Frontal cortex (tissue), 4 donors: ENCODE measurements around the gene TP53BP1. TPM values are rescaled to one million over a fixed set of nuclear protein-coding genes. Genes with fewer than 3 reads are reported as not detected.

Source experiments
- DNase-seq, 2 donors: peaks; one replicate each; pipeline ENCODE4 v3.0.0; 2012; ENCODE audit warnings: low spot score in 2 of 2
- FAIRE-seq: peaks from 2 replicates; lab custom pipeline; 2012; peaks lifted over from hg19 to GRCh38; lab: Jason Lieb, UNC
- total RNA-seq: library from RNA; depleted of rRNA; stranded (reverse); fragments of >200 nt; gene quantifications from one replicate; pipeline ENCODE4 v1.2.3, GENCODE V29; 2014
- donor health status: control.
- donor health status: control.
- donor health status: control.

The TP53BP1 gene
- total RNA-seq, 1 donor from 2014 or later, result 157 TPM

DNA sequence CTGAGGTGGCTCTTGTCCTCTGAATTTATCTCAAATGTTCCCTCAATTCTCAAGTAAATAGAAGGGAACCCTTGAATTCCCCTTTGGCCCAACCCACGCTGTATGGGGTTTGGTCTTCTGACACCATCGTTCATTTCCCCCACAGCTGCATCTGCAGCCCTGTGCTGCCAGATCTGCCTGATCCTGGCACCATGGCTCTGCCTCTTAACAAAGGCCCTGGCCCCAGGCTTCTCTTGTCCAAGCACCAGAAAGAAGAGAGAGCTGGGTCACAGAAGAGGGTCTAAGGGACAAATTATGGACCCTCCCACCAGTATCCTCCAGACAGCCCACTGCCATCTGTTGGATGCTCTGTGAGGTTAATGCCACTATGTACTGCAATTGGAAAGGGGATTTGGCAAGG is 26.2 kb upstream of the TP53BP1 start:
- FAIRE-seq (no peak), DNase-seq (peak in 1 of 2 donors; percentile 24)

DNA sequence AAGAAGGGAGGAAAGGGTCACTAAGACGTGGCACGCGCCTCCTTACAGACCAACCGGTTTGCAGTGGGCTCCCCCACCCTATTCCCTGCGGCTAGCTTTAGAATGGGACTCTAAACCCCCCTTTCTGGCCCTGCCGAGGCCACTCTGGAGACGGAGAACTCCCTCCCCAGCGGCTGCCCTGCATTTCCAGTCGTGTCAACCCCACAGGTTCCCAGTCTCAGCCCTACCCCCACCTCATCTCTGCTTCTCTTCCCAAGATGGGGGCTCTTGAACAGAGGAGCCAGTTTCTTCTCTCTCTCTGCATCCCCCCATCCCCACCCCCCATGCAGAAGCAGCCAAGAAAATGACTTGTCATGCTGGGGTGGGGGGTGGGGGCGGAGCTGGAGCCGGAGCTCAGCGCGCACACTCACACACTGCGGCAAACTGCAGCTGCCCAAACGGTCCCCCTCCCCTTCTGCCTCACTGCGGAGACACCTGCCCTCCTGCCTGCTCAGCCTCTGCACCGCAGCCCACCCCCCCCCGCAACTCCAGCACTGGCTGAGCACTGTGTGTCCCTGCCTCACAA is 25.3 kb upstream of the TP53BP1 start:
- DNase-seq, result peak; percentile 56 to 73
- FAIRE-seq, result no peak

DNA sequence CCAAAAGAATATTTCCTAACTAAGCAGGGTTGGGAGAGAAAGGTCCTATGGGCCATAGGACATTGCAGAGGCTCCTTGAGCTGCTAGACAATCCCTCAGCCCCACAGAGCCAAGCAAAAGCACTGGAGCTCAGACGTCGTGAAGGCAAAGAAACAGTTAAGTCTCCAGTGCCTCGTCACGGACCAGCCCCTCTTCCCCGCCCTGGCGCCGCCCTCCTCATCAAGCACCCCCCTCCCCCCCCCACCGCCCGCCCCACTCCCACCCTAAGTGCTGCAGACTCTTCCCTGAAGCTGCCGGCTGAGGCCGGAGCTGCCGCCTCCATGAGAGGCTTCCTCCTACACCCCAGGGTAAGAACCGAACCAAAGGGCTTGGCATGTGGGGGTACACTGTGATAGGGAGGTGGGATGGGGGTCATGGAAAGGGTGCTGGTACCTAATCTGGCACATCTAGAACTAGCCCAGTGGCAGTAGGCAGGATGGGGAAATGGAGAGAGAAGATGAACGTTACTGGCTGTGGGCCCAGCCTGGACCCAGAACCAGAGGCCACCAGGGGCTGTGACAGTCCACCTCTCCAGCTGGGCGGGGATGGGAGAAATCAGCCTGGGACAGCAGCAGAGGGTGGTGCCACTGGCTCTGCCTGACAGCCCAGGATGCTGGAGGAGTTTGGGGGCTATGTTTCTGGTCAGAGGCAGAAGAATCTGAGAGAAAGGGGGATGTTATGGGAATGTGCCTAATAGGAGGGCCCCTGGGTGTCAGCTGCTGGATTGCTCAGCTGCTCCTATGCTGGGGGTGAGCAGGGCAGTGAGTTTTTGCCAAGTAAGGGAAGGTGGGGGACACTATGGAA is 24.6 kb upstream of the TP53BP1 start, which contains the start of gene MAP1A:
Gene MAP1A (plus strand): TSS at position 255 of the 843 bp plus-strand sequence. CDS start 3,866 bp downstream, outside the sequence.
- FAIRE-seq (no peak), DNase-seq (peak; percentile 63 to 73)

DNA sequence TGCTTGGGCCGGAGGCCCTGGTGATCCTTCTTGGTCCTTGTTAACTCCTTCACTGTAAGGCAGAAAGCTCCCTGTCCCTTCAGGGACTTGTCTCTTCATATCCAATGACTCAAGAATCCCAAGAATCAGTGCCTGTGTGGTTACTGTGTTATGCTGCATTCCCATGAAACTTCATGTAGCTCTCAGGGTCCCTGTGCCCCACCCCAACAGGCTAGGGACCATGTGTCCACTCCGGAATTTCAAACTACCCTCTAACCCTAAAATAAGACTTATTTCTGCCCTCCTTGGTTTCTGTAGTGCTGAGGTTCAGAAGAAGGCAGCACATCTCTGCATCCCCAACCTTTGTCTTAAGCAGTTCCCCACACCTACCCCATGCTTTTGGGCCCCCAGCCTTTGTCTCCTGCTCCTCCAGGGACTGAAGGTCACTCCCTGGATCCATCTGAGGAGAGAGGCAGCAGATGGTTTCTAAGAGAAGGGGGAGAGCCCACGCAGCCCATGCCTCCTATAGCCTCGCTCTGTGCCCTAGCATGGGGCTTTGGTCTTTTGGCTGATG is 23.9 kb upstream of the TP53BP1 start:
- FAIRE-seq (no peak), DNase-seq (no peak)

DNA sequence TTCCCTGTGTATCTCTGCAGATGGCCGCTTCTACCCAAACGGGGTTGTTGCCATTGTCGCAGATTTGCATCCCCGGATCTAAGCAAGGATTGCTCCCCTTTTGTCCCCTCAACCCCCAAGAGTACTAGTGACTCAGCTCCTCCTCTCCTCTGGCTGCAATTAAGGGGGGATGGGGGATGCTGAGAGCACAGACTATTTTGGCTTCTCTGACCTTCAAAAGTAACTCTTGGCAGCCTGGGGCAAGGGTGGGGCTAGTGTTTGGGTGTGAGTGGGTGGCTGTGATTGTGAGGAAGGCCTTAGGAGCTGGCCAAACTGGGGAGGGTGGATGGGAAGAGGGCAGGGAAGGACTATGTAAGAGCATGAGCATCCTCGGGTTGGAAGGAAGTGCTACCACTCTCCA is 23.2 kb upstream of the TP53BP1 start:
- DNase-seq, result no peak
- no peak for FAIRE-seq

DNA sequence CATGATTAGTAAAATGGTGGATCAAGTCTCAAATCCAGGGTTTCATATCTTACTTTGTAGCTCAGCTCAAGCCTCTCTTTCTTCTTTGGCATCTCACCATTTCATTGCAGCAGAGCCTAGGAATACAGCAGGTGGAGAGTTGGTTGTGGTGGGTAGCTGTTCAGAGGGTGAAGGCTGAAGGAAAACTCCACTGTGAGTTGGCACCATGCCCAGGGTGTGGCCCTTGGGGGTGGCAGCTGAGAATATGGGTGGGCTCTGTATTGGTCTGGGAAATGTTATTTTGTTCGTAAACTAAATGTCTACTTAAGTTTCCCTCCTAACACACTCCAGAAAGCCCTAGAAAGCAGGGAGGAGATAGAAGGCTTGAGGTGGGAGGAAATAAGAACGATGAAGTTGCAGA is 22.8 kb upstream of the TP53BP1 start:
- FAIRE-seq (no peak), DNase-seq (no peak)

DNA sequence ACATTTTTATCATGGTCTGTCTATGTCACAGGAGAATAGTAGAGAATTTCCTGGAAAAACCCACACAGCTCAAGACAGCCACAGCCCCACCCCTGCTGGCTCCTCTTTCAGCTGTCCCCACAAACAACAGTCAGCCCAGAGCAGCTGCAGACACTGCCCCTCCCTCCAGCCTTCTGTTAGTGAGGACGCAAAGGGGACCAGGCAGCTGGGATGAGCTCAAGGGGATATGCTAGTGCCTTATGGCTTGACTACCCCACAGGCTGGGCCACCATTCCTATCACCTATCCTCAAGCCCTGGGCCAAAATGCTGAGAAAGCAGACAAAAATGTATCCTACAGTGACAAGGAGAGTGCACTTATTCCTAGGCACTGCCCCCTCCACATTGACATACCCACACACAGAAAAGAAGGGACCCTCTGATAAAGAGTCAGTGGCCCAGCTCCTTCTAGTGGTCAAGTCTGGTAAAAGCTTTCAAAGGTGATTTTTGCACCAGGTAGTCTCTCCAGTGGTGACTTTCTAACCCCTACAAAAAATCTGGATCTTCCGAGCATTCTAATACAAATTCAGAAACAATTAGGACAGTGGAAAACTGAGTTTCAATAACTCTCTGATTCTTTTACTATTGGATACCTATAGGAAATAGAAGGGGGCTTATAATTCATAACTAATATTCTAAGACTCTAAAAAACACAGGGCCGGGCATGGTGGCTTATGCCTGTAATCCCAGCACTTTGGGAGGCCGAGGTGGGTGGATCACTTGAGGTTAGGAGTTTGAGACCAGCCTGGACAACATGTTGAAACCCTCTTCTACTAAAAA is 21.5 kb upstream of the TP53BP1 start:
- FAIRE-seq (no peak), DNase-seq (peak in 1 of 2 donors; percentile 62)

DNA sequence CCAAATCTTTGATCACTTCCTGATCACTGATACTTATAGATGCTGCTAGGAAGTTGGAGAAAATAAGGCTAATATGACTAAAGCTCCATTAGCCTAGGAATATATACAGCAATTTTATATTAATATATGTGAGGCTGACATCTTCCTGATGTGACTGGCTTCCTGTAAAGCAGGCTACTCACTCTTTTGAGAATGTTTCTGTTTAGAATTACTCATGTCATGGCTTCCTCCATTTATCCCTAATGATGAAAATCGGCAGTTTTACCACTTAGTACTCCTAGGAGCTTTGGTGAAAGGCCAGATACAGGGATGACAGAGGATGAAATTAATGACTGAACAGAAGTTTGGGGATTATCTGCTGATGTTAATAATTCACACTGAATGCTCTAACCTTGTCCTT is 20.6 kb upstream of the TP53BP1 start:
- FAIRE-seq, result no peak
- DNase-seq, result no peak

DNA sequence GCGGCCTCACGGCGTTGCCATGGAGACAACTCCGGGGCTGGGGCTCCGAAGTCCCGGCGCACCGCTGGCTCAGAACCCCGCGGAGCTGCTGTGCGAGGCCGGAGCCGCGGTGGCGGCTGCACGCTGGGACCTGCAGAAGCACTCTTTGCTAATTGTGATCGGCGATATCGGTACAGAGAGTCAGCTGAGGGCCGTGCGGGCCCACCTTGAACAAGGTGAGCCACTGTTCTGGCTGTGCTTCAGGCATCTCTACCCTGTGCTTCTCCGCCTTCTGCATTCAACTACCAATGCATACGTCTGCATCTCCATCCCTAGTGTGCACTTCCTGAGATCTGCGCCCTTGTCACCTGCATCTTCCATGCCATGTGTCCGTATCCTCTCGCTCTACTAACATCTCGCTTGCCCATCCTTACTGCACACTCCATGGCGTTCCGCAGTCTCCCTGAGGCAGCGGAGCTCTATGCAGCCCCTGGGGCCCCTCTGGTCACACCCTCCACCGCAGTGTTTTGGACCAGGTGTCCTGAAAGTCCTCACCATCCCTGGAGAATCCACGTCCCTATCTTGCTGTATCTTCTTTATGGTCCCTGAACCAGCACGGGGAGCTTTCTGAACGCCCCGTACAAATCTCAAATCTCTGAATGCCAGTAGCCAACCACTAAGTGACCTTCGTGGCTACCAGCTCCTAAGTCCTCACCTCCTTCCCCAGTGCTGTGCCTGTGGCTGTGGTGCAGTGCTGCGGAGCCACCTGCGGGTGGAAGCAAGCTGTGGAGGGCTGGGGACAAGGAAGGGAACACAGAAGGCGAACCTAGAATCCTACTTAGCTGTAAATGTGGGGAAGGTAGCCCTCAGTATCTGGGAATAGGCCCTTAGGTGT is 18.3 kb upstream of the TP53BP1 start:
- no peak for FAIRE-seq
- DNase-seq, result peak in 1 of 2 donors; percentile 8

DNA sequence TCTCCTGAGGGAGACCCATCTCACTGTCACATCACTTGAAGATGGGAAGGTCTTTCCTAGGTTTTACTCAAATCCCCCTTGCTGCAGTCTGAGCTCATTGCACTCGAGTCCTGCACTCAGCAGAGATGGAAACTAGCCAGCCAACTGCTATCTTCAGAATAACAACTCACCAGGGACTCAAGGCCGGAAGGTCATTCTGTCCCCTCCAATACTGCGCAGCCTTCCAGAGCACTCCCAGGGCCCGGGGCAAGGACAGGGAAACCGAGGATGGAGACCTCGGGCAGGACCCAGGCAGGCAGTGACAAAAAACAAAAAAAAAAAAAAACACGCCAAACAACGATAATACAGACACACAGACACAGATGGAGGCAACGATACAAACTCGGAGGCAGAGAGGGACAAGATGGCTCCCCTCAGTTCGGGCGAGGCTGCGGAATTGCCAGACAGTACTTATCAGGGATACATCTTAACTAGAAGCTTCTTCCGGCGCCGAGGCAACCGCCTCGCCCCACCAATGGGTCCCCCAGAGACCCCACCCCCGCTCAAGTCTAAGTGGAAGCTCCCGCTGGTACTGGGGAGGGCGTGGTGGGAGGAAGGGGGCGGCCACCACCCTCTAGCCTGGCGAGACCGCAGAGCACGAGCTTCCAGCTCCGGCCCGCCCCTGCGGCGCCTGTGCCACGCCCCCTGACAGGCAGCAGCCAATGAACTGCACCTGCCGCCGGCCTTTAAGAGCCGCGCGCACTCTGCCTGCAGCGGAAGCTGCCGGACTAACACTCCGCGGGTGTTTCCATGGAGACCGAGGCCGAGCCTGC is 17.4 kb upstream of the TP53BP1 start:
- DNase-seq (peak; percentile 89 to 93), FAIRE-seq (peak; percentile 34)

DNA sequence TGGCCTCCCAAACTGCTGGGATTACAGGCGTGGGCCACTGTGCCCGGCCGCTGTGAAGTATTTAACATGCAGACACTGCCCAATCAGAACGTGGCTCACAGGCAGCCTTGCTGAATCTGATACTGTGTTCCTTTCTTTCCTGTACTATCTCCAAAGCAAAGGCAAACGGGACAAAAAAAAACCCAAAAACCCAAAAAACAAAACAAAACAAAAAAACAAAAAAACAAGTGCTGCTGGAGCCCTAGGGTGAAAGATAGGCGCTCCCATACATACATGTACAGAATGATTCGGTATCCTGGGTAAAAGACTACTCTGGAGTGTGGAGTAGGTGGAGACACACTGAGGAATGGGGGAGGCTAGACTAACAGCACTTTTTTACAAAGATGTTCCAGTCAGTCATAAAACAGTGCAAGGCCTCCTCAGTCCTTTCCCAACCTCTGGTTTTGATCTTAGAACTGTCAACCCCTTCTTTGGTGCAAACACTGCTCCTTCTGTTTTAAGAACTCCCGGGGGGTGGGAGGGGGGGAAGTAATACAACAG is 16.8 kb upstream of the TP53BP1 start:
- peak in 1 of 2 donors; percentile 5 for DNase-seq

DNA sequence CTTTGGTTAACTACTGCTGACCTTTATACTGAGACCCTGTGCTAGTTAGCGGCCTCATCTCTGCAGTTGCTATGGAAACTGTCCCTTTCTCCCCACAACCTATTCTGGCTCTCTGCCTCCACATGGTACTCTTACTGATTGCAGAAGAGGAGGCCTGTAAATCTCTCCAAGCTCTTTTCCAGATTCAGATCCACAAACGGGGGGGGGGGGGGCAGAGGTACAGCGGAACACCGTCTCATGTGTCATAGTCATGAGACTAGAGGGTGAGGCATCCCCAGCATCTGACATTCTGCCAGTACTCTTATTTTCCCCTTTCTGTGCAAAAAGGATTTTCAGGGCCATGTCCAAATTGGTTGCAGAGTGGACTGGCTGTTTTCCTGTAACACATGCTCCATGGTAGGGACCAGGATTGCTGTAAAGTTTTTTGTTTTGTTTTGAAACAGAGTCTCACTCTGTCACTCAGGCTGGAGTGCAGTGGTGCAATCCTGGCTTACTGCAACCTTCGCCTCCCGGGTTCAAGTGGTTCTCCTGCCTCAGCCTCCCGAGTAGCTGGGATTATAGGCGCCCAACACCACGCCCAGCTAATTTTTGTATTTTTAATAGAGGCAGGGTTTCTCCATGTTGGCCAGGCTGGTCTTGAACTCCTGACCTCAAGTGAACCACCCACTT is 16.2 kb upstream of the TP53BP1 start:
- no peak for FAIRE-seq
- DNase-seq, result no peak

More for the DNA sequence above, 16.8 kb upstream of the TP53BP1 start:
- FAIRE-seq, result no peak

DNA sequence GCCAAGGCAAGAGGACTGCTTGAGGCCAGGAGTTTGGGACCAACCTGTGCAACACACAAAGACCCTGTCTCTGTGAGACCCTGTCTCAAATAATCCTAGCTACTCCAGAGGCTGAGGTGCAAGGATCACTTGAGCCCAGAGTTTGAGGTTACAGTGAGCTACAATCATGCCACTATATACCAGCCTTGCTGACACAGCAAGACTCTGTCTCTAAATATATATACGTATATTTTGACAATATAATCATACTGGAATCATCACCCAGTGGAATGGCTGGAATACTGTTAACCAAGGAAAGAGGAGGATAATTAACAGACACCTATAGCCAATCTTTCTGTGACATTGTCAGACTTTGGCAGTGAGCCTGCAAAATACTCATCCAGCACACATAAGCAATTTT is 15.5 kb upstream of the TP53BP1 start:
- no peak for FAIRE-seq
- DNase-seq, result no peak

DNA sequence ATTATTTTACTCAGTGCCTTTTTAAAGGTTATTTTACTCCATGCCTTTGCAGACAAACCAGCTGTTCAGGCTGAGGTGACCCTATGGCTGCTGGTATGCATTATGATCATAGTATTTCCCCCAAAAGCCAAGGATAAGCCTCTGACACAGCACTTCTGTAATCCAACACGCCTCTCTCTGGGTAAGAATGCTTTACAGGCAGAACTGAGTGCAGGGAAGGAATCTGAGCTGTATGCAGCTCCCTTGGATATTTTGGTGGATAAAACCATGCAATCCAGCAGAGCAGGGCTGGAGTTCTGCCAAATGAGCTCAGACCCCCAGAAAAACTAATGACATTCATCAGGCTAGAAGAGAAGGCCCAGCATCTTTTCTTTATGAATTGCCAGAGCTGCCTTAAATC is 12.8 kb upstream of the TP53BP1 start:
- DNase-seq, result no peak
- no peak for FAIRE-seq

DNA sequence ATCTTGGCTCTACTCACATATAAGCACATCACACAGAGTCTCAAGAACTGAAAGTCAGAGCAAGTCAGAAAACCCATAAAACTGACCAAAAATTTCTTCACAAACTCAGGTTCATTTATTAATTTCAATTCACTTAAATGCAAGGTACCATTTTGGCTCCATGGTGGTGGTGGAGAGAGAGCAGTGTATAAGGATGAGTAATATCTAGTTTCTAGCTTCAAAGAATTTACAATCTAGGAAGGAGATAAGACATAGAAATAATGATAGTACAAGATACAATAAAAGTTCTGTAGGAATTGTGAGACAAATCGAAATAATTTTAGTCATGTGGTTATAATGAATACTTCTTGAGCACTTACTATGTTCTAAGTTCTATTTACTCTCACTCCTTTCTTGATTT is 6.7 kb upstream of the TP53BP1 start:
- no peak for FAIRE-seq
- no peak for DNase-seq

DNA sequence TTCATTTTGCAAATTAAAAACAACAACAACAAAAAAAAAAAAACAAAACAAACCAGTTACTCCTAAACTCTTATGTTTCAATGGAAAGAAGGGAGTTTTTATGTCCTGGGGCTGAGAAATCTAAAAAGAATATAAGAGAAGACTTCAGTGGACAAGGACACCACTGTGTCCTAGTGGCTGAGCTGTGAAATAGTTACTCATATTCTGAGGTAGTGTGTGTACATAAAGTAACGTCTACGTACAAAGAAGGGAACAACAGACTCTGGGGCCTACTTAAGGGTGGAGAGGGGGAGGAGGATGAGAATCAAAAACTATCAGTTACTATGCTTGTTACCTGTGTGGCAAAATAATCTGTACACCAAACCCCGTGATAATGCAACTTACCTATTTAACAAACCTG is 6.0 kb upstream of the TP53BP1 start:
- FAIRE-seq (no peak), DNase-seq (no peak)

DNA sequence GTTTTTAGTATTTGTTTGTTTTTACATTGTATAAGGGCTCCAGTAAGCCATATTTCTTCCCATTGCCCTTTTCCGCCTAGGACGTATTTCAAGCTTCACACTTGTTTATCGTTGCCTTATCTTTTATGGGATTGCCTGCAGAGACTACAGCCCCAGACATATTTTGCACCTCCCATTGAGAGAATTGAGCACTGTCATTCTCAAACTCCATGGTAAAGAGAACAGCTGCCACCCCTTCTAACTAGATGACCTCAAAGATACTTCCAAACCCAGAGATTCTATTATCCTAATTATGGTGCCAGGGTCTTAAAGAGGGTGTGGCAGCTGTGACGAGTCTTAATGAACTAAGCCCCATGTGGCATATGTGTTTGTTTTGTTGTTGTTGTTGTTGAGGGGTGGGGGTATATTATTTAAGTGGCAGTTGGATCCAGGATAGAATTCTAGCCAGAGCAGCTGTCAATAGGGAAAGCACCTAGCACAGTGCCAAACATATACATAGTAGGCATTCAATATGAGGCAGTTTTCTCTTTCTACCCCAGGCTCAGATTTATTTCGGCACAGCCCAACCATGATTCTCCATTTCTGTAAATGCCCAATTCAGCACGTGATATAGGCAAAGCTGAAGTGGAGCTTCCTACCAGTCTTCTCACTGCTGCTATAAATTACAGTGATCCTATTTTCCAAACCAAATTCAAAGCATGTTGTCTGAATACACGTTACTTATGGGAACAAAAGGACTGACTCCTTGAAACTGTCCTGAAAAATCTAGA is 932 bp upstream of the TP53BP1 start:
- FAIRE-seq, result no peak

More for the DNA sequence above, 932 bp upstream of the TP53BP1 start:
- no peak for DNase-seq
